BLaER1 (cell line): ENCODE results near the gene PDE9A.

Experiments used
- H3K27ac ChIP-seq: shearing (Covaris generic); formaldehyde crosslinking; 2 replicates; pipeline ENCODE4 v1.8.1; 2022
- H3K27me3 ChIP-seq: shearing (Covaris generic); formaldehyde crosslinking; 2 replicates; pipeline ENCODE4 v1.8.1; 2022
- H3K36me3 ChIP-seq: shearing (Covaris generic); formaldehyde crosslinking; 2 replicates; pipeline ENCODE4 v1.8.1; 2022
- H3K4me1 ChIP-seq: shearing (Covaris generic); formaldehyde crosslinking; 2 replicates; pipeline ENCODE4 v1.8.1; 2022
- H3K4me2 ChIP-seq: shearing (Covaris generic); formaldehyde crosslinking; 2 replicates; pipeline ENCODE4 v1.8.1; 2022
- H3K4me3 ChIP-seq: shearing (Covaris generic); formaldehyde crosslinking; 2 replicates; pipeline ENCODE4 v1.8.1; 2022
- H3K9ac ChIP-seq: shearing (Covaris generic); formaldehyde crosslinking; 2 replicates; pipeline ENCODE4 v1.8.1; 2022
- H3K9me3 ChIP-seq: shearing (Covaris generic); formaldehyde crosslinking; 2 replicates; pipeline ENCODE4 v1.8.1; 2022
- H4K20me1 ChIP-seq: shearing (Covaris generic); formaldehyde crosslinking; 2 replicates; pipeline ENCODE4 v1.8.1; 2022
- Cebpa-rat ChIP-seq: shearing (Covaris generic); IDR thresholded peaks from 2 replicates; pipeline ENCODE4 v1.8.1; 2022

Gene PDE9A

GRCh38 chr21:42615924-42616323 is 37.5 kb upstream of the PDE9A start:
- H4K20me1 ChIP-seq: peaks cover 10% of the 10 kb centered on the region; the same call in 1 of the 2 replicates
- no peaks in the 10 kb centered on the region for H3K36me3 ChIP-seq
- H3K4me2 ChIP-seq: no peak overlapping the region
- peaks cover 15% of the 10 kb centered on the region for H3K4me1 ChIP-seq
- peaks cover 25% of the 10 kb centered on the region for H3K9me3 ChIP-seq
- H3K9ac ChIP-seq: no peak overlapping the region
- no peak overlapping the region for H3K4me3 ChIP-seq
- no peak overlapping the region for H3K27ac ChIP-seq
- TF ChIP-seq Cebpa-rat: no peak
- peaks cover 72% of the 10 kb centered on the region for H3K27me3 ChIP-seq

GRCh38 chr21:42616446-42616845 is 37.0 kb upstream of the PDE9A start:
- H3K9ac ChIP-seq: no peak overlapping the region
- H3K4me2 ChIP-seq: 0 out of 2 replicates have a peak overlapping the region, but pooled peaks have one; percentile 2

GRCh38 chr21:42616941-42617340 is 36.5 kb upstream of the PDE9A start:
- TF ChIP-seq Cebpa-rat: no peak
- H3K9ac ChIP-seq: no peak overlapping the region
- peaks cover 72% of the 10 kb centered on the region for H3K27me3 ChIP-seq
- H3K4me2 ChIP-seq: no peak overlapping the region
- peaks cover 15% of the 10 kb centered on the region for H3K4me1 ChIP-seq
- H3K27ac ChIP-seq: no peak overlapping the region
- no peaks in the 10 kb centered on the region for H3K36me3 ChIP-seq
- no peak overlapping the region for H3K4me3 ChIP-seq
- peaks cover 15% of the 10 kb centered on the region for H3K9me3 ChIP-seq
- peaks cover 10% of the 10 kb centered on the region; the same call in 1 of the 2 replicates for H4K20me1 ChIP-seq

More at GRCh38 chr21:42616446-42616845, 37.0 kb upstream of the PDE9A start:
- Histone ChIP-seq H3K27ac (no peak overlapping the region), H3K4me1 (peaks cover 15% of the 10 kb centered on the region), H3K9me3 (peaks cover 20% of the 10 kb centered on the region), H4K20me1 (peaks cover 10% of the 10 kb centered on the region; the same call in 1 of the 2 replicates), H3K27me3 (peaks cover 72% of the 10 kb centered on the region), H3K4me3 (no peak overlapping the region), H3K36me3 (no peaks in the 10 kb centered on the region)
- TF ChIP-seq Cebpa-rat: no peak

GRCh38 chr21:42617486-42617885 is 35.9 kb upstream of the PDE9A start:
- no peak for TF ChIP-seq Cebpa-rat
- no peak overlapping the region for H3K9ac ChIP-seq
- H3K36me3 ChIP-seq: no peaks in the 10 kb centered on the region
- H3K4me1 ChIP-seq: peaks cover 15% of the 10 kb centered on the region
- peaks cover 10% of the 10 kb centered on the region for H3K9me3 ChIP-seq
- H3K27ac ChIP-seq: no peak overlapping the region
- H4K20me1 ChIP-seq: peaks cover 10% of the 10 kb centered on the region; the same call in 1 of the 2 replicates
- H3K27me3 ChIP-seq: peaks cover 68% of the 10 kb centered on the region
- H3K4me3 ChIP-seq: no peak overlapping the region
- H3K4me2 ChIP-seq: no peak overlapping the region

GRCh38 chr21:42618707-42619102 is 34.7 kb upstream of the PDE9A start:
- Histone ChIP-seq H3K27me3 (peaks cover 56% of the 10 kb centered on the region), H3K9me3 (no peaks in the 10 kb centered on the region), H3K36me3 (no peaks in the 10 kb centered on the region), H4K20me1 (peaks cover 10% of the 10 kb centered on the region; the same call in 1 of the 2 replicates), H3K4me1 (peaks cover 20% of the 10 kb centered on the region), H3K4me2 (no peak overlapping the region), H3K9ac (no peak overlapping the region), H3K27ac (no peak overlapping the region), H3K4me3 (no peak overlapping the region)
- TF ChIP-seq Cebpa-rat: no peak

- Histone ChIP-seq H3K4me1 (peaks cover 21% of the 10 kb centered on the region), H3K36me3 (no peaks in the 10 kb centered on the region), H3K9ac (no peak overlapping the region), H3K4me2 (no peak overlapping the region), H3K27ac (no peak overlapping the region), H3K9me3 (no peaks in the 10 kb centered on the region), H3K27me3 (peaks cover 53% of the 10 kb centered on the region), H3K4me3 (no peak overlapping the region), H4K20me1 (peaks cover 10% of the 10 kb centered on the region; the same call in 1 of the 2 replicates)
- no peak for TF ChIP-seq Cebpa-rat
Observed at GRCh38 chr21:42619166-42619565, 34.3 kb upstream of the PDE9A start.

- Histone ChIP-seq H3K4me2 (no peak overlapping the region), H3K9ac (no peak overlapping the region), H3K9me3 (no peaks in the 10 kb centered on the region), H3K27ac (no peak overlapping the region), H3K4me3 (no peak overlapping the region), H3K4me1 (peaks cover 21% of the 10 kb centered on the region), H4K20me1 (peaks cover 10% of the 10 kb centered on the region; the same call in 1 of the 2 replicates), H3K27me3 (peaks cover 46% of the 10 kb centered on the region), H3K36me3 (no peaks in the 10 kb centered on the region)
- TF ChIP-seq Cebpa-rat: no peak
Observed at GRCh38 chr21:42619841-42620240, 33.6 kb upstream of the PDE9A start.

- H3K4me3 ChIP-seq: no peak overlapping the region
- H3K9me3 ChIP-seq: no peaks in the 10 kb centered on the region
- peaks cover 10% of the 10 kb centered on the region; the same call in 1 of the 2 replicates for H4K20me1 ChIP-seq
- no peaks in the 10 kb centered on the region for H3K36me3 ChIP-seq
- no peak overlapping the region for H3K9ac ChIP-seq
- no peak for TF ChIP-seq Cebpa-rat
- H3K4me1 ChIP-seq: peaks cover 31% of the 10 kb centered on the region
- H3K27ac ChIP-seq: no peak overlapping the region
- peaks cover 36% of the 10 kb centered on the region for H3K27me3 ChIP-seq
- no peak overlapping the region for H3K4me2 ChIP-seq
Observed at GRCh38 chr21:42621166-42621818, 32.1 kb upstream of the PDE9A start.

- Histone ChIP-seq H3K27ac (no peak overlapping the region), H3K4me1 (peaks cover 31% of the 10 kb centered on the region), H3K9me3 (no peaks in the 10 kb centered on the region), H3K4me2 (no peak overlapping the region), H3K27me3 (peaks cover 32% of the 10 kb centered on the region), H3K4me3 (no peak overlapping the region), H4K20me1 (peaks cover 7% of the 10 kb centered on the region; the same call in 1 of the 2 replicates), H3K36me3 (no peaks in the 10 kb centered on the region), H3K9ac (no peak overlapping the region)
- TF ChIP-seq Cebpa-rat: no peak
Observed at GRCh38 chr21:42621819-42622177, 31.6 kb upstream of the PDE9A start.

- H3K27me3 ChIP-seq: peaks cover 30% of the 10 kb centered on the region
- TF ChIP-seq Cebpa-rat: no peak
- H4K20me1 ChIP-seq: peaks cover 2% of the 10 kb centered on the region; the same call in 1 of the 2 replicates
- no peak overlapping the region for H3K9ac ChIP-seq
- H3K9me3 ChIP-seq: no peaks in the 10 kb centered on the region
- H3K4me2 ChIP-seq: no peak overlapping the region
- peaks cover 31% of the 10 kb centered on the region for H3K4me1 ChIP-seq
- H3K4me3 ChIP-seq: no peak overlapping the region
- H3K36me3 ChIP-seq: no peaks in the 10 kb centered on the region
- H3K27ac ChIP-seq: no peak overlapping the region
Observed at GRCh38 chr21:42622284-42622683, 31.1 kb upstream of the PDE9A start.
